H9 (cell line): ENCODE measurements around the gene DHDH. TPM values are rescaled to one million over a fixed set of nuclear protein-coding genes. Genes with fewer than 3 reads are reported as not detected.
"Not testable (repeated sequence)": the region's sequence is repeated elsewhere in the genome, so short reads cannot be mapped to it uniquely, and the experiment has no call there.

Experiments used
- DNase-seq: peaks from one replicate; pipeline ENCODE4 v3.0.0-alpha.2; 2017
- H2AFZ ChIP-seq: one replicate; pipeline ENCODE4 v1.6.1; 2013; ENCODE audit warnings: mild to moderate bottlenecking, low read length, control low read depth, moderate library complexity
- H2AK5ac ChIP-seq: 2 replicates; pipeline ENCODE4 v1.6.1; 2013; ENCODE audit warnings: low read length, control low read depth, mixed read lengths; ENCODE audit not compliant: insufficient read length
- H2BK120ac ChIP-seq: one replicate; pipeline ENCODE4 v1.6.1; 2013; ENCODE audit warnings: low read depth, mild to moderate bottlenecking, low read length, control low read depth, inconsistent platforms; ENCODE audit not compliant: poor library complexity, severe bottlenecking
- H2BK12ac ChIP-seq: 2 replicates; pipeline ENCODE4 v1.6.1; 2013; ENCODE audit warnings: low read length, control low read depth, mixed read lengths, low read depth; ENCODE audit not compliant: insufficient read length
- H2BK15ac ChIP-seq: 2 replicates; pipeline ENCODE4 v1.6.1; 2013; ENCODE audit warnings: low read depth, low read length, control low read depth
- H2BK20ac ChIP-seq: one replicate; pipeline ENCODE4 v1.6.1; 2013; ENCODE audit warnings: low read depth, mild to moderate bottlenecking, low read length, control low read depth, inconsistent platforms; ENCODE audit not compliant: poor library complexity, severe bottlenecking
- H2BK5ac ChIP-seq: 2 replicates; pipeline ENCODE4 v1.6.1; 2013; ENCODE audit warnings: low read length, control low read depth, mixed read lengths; ENCODE audit not compliant: insufficient read length
- H3K14ac ChIP-seq: 2 replicates; pipeline ENCODE4 v1.6.1; 2013; ENCODE audit warnings: low read length, control low read depth; ENCODE audit not compliant: insufficient read depth
- H3K18ac ChIP-seq: 2 replicates; pipeline ENCODE4 v1.6.1; 2013; ENCODE audit warnings: low read depth, mild to moderate bottlenecking, mixed read lengths, low read length, control low read depth; ENCODE audit not compliant: insufficient read length
- H3K23ac ChIP-seq: 2 replicates; pipeline ENCODE4 v1.6.1; 2013; ENCODE audit warnings: low read length, control low read depth, mixed read lengths, low read depth; ENCODE audit not compliant: insufficient read length
- H3K23me2 ChIP-seq: 2 replicates; pipeline ENCODE4 v1.6.1; 2013; ENCODE audit warnings: low read depth, mild to moderate bottlenecking, mixed read lengths, low read length, control low read depth; ENCODE audit not compliant: insufficient read length, poor library complexity, severe bottlenecking
- H3K27ac ChIP-seq: 2 replicates; pipeline ENCODE4 v1.5.1; 2013; ENCODE audit warnings: low read length, control low read depth, mixed read lengths, low read depth; ENCODE audit not compliant: insufficient read length
- H3K27me3 ChIP-seq: 2 replicates; pipeline ENCODE4 v1.6.1; 2013; ENCODE audit warnings: low read length, control low read depth, inconsistent platforms; ENCODE audit not compliant: insufficient read depth
- H3K4ac ChIP-seq: 2 replicates; pipeline ENCODE4 v1.6.1; 2013; ENCODE audit warnings: low read depth, mild to moderate bottlenecking, control low read depth, inconsistent platforms, low read length, moderate library complexity
- H3K4me1 ChIP-seq: 2 replicates; pipeline ENCODE4 v1.6.1; 2013; ENCODE audit warnings: low read length, control low read depth, inconsistent platforms; ENCODE audit not compliant: insufficient read depth
- H3K4me2 ChIP-seq: 2 replicates; pipeline ENCODE4 v1.6.1; 2013; ENCODE audit warnings: low read length, control low read depth, mixed read lengths; ENCODE audit not compliant: insufficient read length, insufficient read depth
- H3K56ac ChIP-seq: 2 replicates; pipeline ENCODE4 v1.6.1; 2013; ENCODE audit warnings: low read depth, mild to moderate bottlenecking, mixed read lengths, low read length, control low read depth; ENCODE audit not compliant: insufficient read length
- H3K79me1 ChIP-seq: 2 replicates; pipeline ENCODE4 v1.6.1; 2013; ENCODE audit warnings: low read depth, mild to moderate bottlenecking, moderate library complexity, low read length, control low read depth, inconsistent platforms; ENCODE audit not compliant: insufficient read depth, poor library complexity, severe bottlenecking
- H3K79me2 ChIP-seq: 2 replicates; pipeline ENCODE4 v1.6.1; 2013; ENCODE audit warnings: low read length, control low read depth, inconsistent platforms; ENCODE audit not compliant: insufficient read depth
- H3K9ac ChIP-seq: 2 replicates; pipeline ENCODE4 v1.6.1; 2013; ENCODE audit warnings: low read length, control low read depth, mixed read lengths; ENCODE audit not compliant: insufficient read length; ENCODE audit errors: extremely low read depth
- H3K9me3 ChIP-seq: one replicate; pipeline ENCODE4 v1.6.1; 2013; ENCODE audit warnings: low read depth, low read length, inconsistent platforms; ENCODE audit not compliant: control insufficient read depth
- H3T11ph ChIP-seq: one replicate; pipeline ENCODE4 v1.6.1; 2013; ENCODE audit warnings: mild to moderate bottlenecking, low read length, control low read depth, inconsistent platforms
- H4K20me1 ChIP-seq: one replicate; pipeline ENCODE4 v1.6.1; 2013; ENCODE audit not compliant: control insufficient read depth, insufficient read length, insufficient read depth
- H4K5ac ChIP-seq: 2 replicates; pipeline ENCODE4 v1.6.1; 2013; ENCODE audit warnings: low read depth, mild to moderate bottlenecking, mixed read lengths, low read length, control low read depth; ENCODE audit not compliant: insufficient read length
- H4K8ac ChIP-seq: replicated peaks from 2 replicates; pipeline ENCODE4 v1.6.1; 2013; ENCODE audit warnings: low read length, control low read depth, mixed read lengths, low read depth; ENCODE audit not compliant: insufficient read length
- H4K91ac ChIP-seq: 2 replicates; pipeline ENCODE4 v1.6.1; 2013; ENCODE audit warnings: low read depth, mild to moderate bottlenecking, moderate library complexity, mixed read lengths, low read length, control low read depth; ENCODE audit not compliant: insufficient read length
- H3K27ac Mint-ChIP-seq, 3 experiments: 2 replicates in 2 of 3; 3 replicates in 1 of 3; pipeline ENCODE4 v1.8.0; 2020 to 2021; ENCODE audit warnings: mixed read lengths in 3 of 3, mild to moderate bottlenecking in 1 of 3, moderate library complexity in 1 of 3
- H3K27me3 Mint-ChIP-seq: 2 replicates; pipeline ENCODE4 v1.8.0; 2021; ENCODE audit warnings: low read depth, mild to moderate bottlenecking, moderate library complexity, mixed read lengths
- H3K36me3 Mint-ChIP-seq, 3 experiments: 2 replicates in 2 of 3; 3 replicates in 1 of 3; pipeline ENCODE4 v1.8.0; 2020 to 2021; ENCODE audit warnings: low read depth in 3 of 3, mixed read lengths in 3 of 3; ENCODE audit not compliant: insufficient read depth in 1 of 3
- H3K4me1 Mint-ChIP-seq, 2 experiments: 2 replicates each; pipeline ENCODE4 v1.8.0; 2020; ENCODE audit warnings: mixed read lengths in 2 of 2
- H3K4me3 Mint-ChIP-seq, 2 experiments: 2 replicates in 1 of 2; 3 replicates in 1 of 2; pipeline ENCODE4 v1.8.0; 2020 to 2021; ENCODE audit warnings: mild to moderate bottlenecking in 2 of 2, mixed read lengths in 2 of 2, moderate library complexity in 1 of 2
- H3K9me3 Mint-ChIP-seq, 2 experiments: 2 replicates in 1 of 2; 3 replicates in 1 of 2; pipeline ENCODE4 v1.8.0; 2020; ENCODE audit warnings: mild to moderate bottlenecking in 2 of 2, mixed read lengths in 2 of 2, moderate library complexity in 1 of 2
- CTCF ChIP-seq: fragments of 200-600 bp; sonication (generic); conservative IDR thresholded peaks from 3 replicates; pipeline ENCODE4 v1.8.0; 2021; ENCODE audit warnings: antibody characterized with exemption, mild to moderate bottlenecking
- WGBS: extraction: QIAGEN DNeasy Blood & Tissue Kit; methylation state at CpG from one replicate; pipeline ENCODE4 v1.1.7; 2013; ENCODE audit warnings: missing lambda C conversion rate, low lambda C conversion rate, mixed read lengths; ENCODE audit not compliant: insufficient read length; ENCODE audit errors: extremely low coverage; 5-methylcytosine and 5-hydroxymethylcytosine counted together
- total RNA-seq: library from RNA; stranded (reverse); gene quantifications from 2 replicates; pipeline ENCODE4 v1.2.1, GENCODE V29; 2021

Gene DHDH
- total RNA-seq, 1 experiment from 2014 or later = 2.0 TPM

DNA sequence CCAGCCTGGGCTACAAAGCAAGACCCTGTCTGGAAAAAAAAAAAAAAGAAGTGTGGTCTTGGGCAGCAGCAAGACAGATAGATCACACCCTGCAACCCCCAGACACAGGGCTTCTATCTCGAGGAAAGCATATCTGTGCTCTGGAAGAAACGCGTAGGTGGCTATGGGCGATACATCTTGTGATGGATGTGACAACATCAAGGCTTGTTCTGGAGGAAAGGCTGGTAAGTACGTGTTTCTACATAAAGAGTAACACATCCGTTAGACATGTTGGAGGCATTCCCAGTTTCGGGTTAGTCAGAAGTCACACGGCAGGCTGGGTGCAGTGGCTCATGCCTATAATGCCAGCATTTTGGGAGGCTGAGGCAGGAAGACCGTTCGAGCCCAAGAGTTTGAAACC, 6.6 kb upstream of the DHDH start:
- no peak for TF ChIP-seq CTCF
- no peak overlapping the region for H3K18ac ChIP-seq
- H2BK5ac ChIP-seq = no peak overlapping the region
- H3K9me3 ChIP-seq = no peaks in the 10 kb centered on the region
- H3K27ac ChIP-seq = no peak overlapping the region
- no peak overlapping the region for H4K91ac ChIP-seq
- no peak overlapping the region for H2BK12ac ChIP-seq
- no peaks in the 10 kb centered on the region for H3K79me2 ChIP-seq
- H3T11ph ChIP-seq = no peak overlapping the region
- peaks cover 6 to 17% (median 10%) of the 10 kb centered on the region in 3 experiments for H3K36me3 Mint-ChIP-seq
- H3K23ac ChIP-seq = no peak overlapping the region
- H3K23me2 ChIP-seq = no peaks in the 10 kb centered on the region
- 0 out of 4 replicates have a peak, but pooled peaks cover 0 to 2% of the 10 kb centered on the region in 2 experiments for H3K4me1 Mint-ChIP-seq
- no peak overlapping the region for H4K5ac ChIP-seq
- no peak overlapping the region for H3K56ac ChIP-seq
- no peak overlapping the region for H4K8ac ChIP-seq
- H2AFZ ChIP-seq = no peak overlapping the region
- H2BK20ac ChIP-seq = no peak overlapping the region
- no peaks in the 10 kb centered on the region for H4K20me1 ChIP-seq
- H3K27ac Mint-ChIP-seq = 0 out of 7 replicates have a peak overlapping the region, but pooled peaks of 1 of the 3 experiments have one; percentile 16
- no peak overlapping the region for H3K4me2 ChIP-seq
- H3K9me3 Mint-ChIP-seq = no peaks in the 10 kb centered on the region
- H3K27me3 Mint-ChIP-seq = peaks cover 10% of the 10 kb centered on the region
- H2AK5ac ChIP-seq = no peak overlapping the region
- no peaks in the 10 kb centered on the region for H3K4me1 ChIP-seq
- DNase-seq = no peak
- H3K27me3 ChIP-seq = no peaks in the 10 kb centered on the region
- no peak overlapping the region for H2BK120ac ChIP-seq
- no peak overlapping the region for H3K9ac ChIP-seq
- no peak overlapping the region for H3K4ac ChIP-seq
- H3K4me3 Mint-ChIP-seq = no peak overlapping the region
- no peak overlapping the region for H2BK15ac ChIP-seq
- H3K79me1 ChIP-seq = no peaks in the 10 kb centered on the region
- WGBS = no CpG with 5 or more reads among the region's 10 CpGs
- H3K14ac ChIP-seq = no peak overlapping the region

DNA sequence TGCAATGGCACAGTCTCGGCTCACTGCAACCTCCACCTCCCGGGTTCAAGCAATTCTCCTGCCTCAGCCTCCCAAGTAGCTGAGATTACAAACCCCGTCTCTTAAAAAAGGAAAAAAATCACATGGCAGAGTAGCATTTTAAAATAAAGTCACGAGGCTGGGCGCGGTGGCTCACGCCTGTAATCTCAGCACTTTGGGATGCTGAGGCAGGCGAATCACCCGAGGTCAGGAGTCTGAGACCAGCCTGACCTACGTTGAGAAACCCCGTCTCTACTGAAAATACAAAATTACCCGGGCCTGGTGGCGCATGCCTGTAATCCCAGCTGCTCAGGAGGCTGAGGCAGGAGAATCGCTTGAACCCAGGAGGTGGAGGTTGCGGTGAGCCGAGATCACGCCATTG, 5.8 kb upstream of the DHDH start:
- not testable (repeated sequence) for H3K4ac ChIP-seq, H3K79me2 ChIP-seq, H2BK12ac ChIP-seq, DNase-seq, H3K27ac Mint-ChIP-seq, H3K9me3 ChIP-seq, H3T11ph ChIP-seq, H3K27me3 ChIP-seq, H2AK5ac ChIP-seq, H3K4me1 ChIP-seq, H2BK5ac ChIP-seq, H4K91ac ChIP-seq, H2BK20ac ChIP-seq, H3K9ac ChIP-seq, H3K18ac ChIP-seq, H3K79me1 ChIP-seq, H4K5ac ChIP-seq, H3K4me2 ChIP-seq, H4K20me1 ChIP-seq, H3K4me1 Mint-ChIP-seq, H3K56ac ChIP-seq, H3K23ac ChIP-seq, H4K8ac ChIP-seq, H3K23me2 ChIP-seq, H2BK120ac ChIP-seq, H3K14ac ChIP-seq, H3K4me3 Mint-ChIP-seq, H3K9me3 Mint-ChIP-seq, H2AFZ ChIP-seq, H2BK15ac ChIP-seq, H3K27ac ChIP-seq
- Mint-ChIP-seq H3K27me3 (peaks cover 15% of the 10 kb centered on the region), H3K36me3 (peaks cover 5 to 13% (median 6%) of the 10 kb centered on the region in 3 experiments)
- no CpG with 5 or more reads among the region's 17 CpGs for WGBS
